ENCODE measurements around the gene DPP8.
A peak's percentile ranks its signal among the peaks of the same experiment; 100 is the strongest.

DPP8 gene

DNA sequence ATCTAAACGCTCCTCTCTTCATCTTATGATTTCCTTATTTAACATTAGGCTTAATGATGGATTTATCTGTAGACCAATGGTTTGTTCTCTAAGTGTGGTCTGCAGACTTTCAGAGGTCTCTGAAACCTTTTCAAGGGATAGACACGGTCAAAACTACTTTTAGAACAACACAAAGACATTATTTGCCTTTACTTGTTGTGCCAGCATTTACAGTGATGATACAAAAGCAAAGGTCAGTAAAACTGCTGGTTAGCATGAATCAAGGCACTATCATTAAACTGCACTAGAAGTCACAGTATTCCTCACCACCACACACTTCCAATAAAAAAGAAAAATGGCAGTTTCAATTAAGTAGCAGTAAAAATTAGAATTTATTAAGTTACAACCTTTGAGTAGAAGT is 70.3 kb downstream of the DPP8 start:
- Histone ChIP-seq H3K9me3 (ENCODE audit: control insufficient read depth in 2 of 2, low read length in 2 of 2) (no peaks in the 10 kb centered on the region), H3K27ac (ENCODE audit: low read depth in 2 of 2, low read length in 2 of 2) (no peak overlapping the region), H3K4me3 (ENCODE audit: low read length in 2 of 2) (no peak overlapping the region), H3K9ac (ENCODE audit: low read depth in 1 of 2, low read length in 2 of 2) (no peak overlapping the region), H3K4me1 (ENCODE audit: control insufficient read depth in 2 of 2, insufficient read depth in 2 of 2, low read length in 2 of 2) (no peaks in the 10 kb centered on the region), H3K36me3 (ENCODE audit: control insufficient read depth in 2 of 2, insufficient read depth in 2 of 2, low read length in 2 of 2) (peaks cover 42 to 53% of the 10 kb centered on the region in 2 donors), H3K27me3 (ENCODE audit: control insufficient read depth in 2 of 2, insufficient read depth in 2 of 2, low read length in 2 of 2) (no peaks in the 10 kb centered on the region)

- Histone ChIP-seq H3K27me3 (ENCODE audit: control insufficient read depth in 2 of 2, insufficient read depth in 2 of 2, low read length in 2 of 2) (no peaks in the 10 kb centered on the region), H3K4me3 (ENCODE audit: low read length in 2 of 2) (no peak overlapping the region), H3K27ac (ENCODE audit: low read depth in 2 of 2, low read length in 2 of 2) (no peak overlapping the region), H3K9me3 (ENCODE audit: control insufficient read depth in 2 of 2, low read length in 2 of 2) (no peaks in the 10 kb centered on the region), H3K4me1 (ENCODE audit: control insufficient read depth in 2 of 2, insufficient read depth in 2 of 2, low read length in 2 of 2) (no peaks in the 10 kb centered on the region), H3K9ac (ENCODE audit: low read depth in 1 of 2, low read length in 2 of 2) (no peak overlapping the region), H3K36me3 (ENCODE audit: control insufficient read depth in 2 of 2, insufficient read depth in 2 of 2, low read length in 2 of 2) (no peaks in the 10 kb centered on the region)
These were observed 83.3 kb downstream of the DPP8 start for GRCh38 chr15:65434201-65434600.

GRCh38 chr15:65431731-65432130 is 85.8 kb downstream of the DPP8 start:
- Histone ChIP-seq H3K4me1 (ENCODE audit: control insufficient read depth in 2 of 2, insufficient read depth in 2 of 2, low read length in 2 of 2) (no peaks in the 10 kb centered on the region), H3K4me3 (ENCODE audit: low read length in 2 of 2) (no peak overlapping the region), H3K9ac (ENCODE audit: low read depth in 1 of 2, low read length in 2 of 2) (no peak overlapping the region), H3K27ac (ENCODE audit: low read depth in 2 of 2, low read length in 2 of 2) (no peak overlapping the region), H3K9me3 (ENCODE audit: control insufficient read depth in 2 of 2, low read length in 2 of 2) (no peaks in the 10 kb centered on the region), H3K27me3 (ENCODE audit: control insufficient read depth in 2 of 2, insufficient read depth in 2 of 2, low read length in 2 of 2) (no peaks in the 10 kb centered on the region), H3K36me3 (ENCODE audit: control insufficient read depth in 2 of 2, insufficient read depth in 2 of 2, low read length in 2 of 2) (no peaks in the 10 kb centered on the region)

DNA sequence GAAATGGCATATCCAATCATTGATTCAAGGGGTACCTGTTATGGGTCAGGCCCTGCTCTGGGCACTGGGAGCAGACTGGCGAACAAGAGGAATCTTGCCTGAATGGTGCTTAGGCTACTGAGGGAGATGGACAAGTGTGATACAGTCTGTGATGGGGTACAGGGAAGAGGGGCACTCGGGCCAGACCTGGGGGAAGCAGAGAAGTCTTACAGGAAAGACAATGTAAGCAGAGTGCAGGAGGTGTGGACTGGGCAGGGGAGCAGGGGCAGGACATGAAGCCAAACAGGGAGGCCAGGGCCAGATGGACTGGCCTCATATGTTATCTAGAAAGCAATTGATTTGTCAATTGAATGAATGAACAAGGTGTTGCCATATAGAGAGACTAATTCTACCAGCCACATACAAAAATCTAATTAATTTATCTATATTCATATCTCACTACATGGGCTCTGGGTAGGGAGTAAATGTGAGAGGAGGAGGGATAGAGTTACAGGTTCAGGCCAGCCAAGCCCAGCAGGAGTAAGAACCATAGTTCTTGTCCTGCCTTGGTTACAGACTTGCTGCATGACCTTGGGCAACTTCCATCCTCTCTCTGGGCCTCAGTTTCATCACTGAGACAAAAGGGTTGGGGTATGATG is 91.2 kb downstream of the DPP8 start:
- H3K36me3 ChIP-seq (ENCODE audit: control insufficient read depth in 2 of 2, insufficient read depth in 2 of 2, low read length in 2 of 2) = no peaks in the 10 kb centered on the region
- peaks cover 11 to 13% of the 10 kb centered on the region in 2 donors for H3K27me3 ChIP-seq (ENCODE audit: control insufficient read depth in 2 of 2, insufficient read depth in 2 of 2, low read length in 2 of 2)
- peaks cover 6 to 8% of the 10 kb centered on the region in 2 donors for H3K4me1 ChIP-seq (ENCODE audit: control insufficient read depth in 2 of 2, insufficient read depth in 2 of 2, low read length in 2 of 2)
- no peak overlapping the region for H3K4me3 ChIP-seq (ENCODE audit: low read length in 2 of 2)
- no peak overlapping the region for H3K9ac ChIP-seq (ENCODE audit: low read depth in 1 of 2, low read length in 2 of 2)
- no peak overlapping the region for H3K27ac ChIP-seq (ENCODE audit: low read depth in 2 of 2, low read length in 2 of 2)
- H3K9me3 ChIP-seq (ENCODE audit: control insufficient read depth in 2 of 2, low read length in 2 of 2) = no peaks in the 10 kb centered on the region

DNA sequence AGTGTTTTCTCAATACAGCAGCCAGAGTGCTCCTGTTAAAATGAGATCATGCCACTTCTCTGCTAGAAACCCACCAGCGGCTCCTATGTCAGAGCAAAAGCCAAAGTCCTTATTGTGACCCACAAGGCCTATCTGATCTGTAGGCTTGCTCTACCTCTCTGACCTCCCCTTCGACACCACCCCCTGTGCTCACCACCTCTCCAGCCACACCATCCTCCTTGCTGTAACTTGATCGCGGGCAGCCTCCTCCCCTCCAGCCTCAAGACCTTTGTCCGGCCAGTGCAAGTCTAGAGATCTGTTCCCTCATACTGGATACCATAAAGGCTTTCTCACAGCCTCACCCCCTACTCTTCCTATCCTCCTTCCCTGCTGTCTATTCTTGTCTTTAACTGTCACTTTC is 92.8 kb downstream of the DPP8 start:
- H3K9me3 ChIP-seq (ENCODE audit: control insufficient read depth in 2 of 2, low read length in 2 of 2) = no peaks in the 10 kb centered on the region
- peaks cover 21 to 25% of the 10 kb centered on the region in 2 donors for H3K27me3 ChIP-seq (ENCODE audit: control insufficient read depth in 2 of 2, insufficient read depth in 2 of 2, low read length in 2 of 2)
- H3K36me3 ChIP-seq (ENCODE audit: control insufficient read depth in 2 of 2, insufficient read depth in 2 of 2, low read length in 2 of 2) = no peaks in the 10 kb centered on the region
- no peak overlapping the region for H3K27ac ChIP-seq (ENCODE audit: low read depth in 2 of 2, low read length in 2 of 2)
- peaks cover 14 to 16% of the 10 kb centered on the region in 2 donors for H3K4me1 ChIP-seq (ENCODE audit: control insufficient read depth in 2 of 2, insufficient read depth in 2 of 2, low read length in 2 of 2)
- no peak overlapping the region for H3K4me3 ChIP-seq (ENCODE audit: low read length in 2 of 2)
- no peak overlapping the region for H3K9ac ChIP-seq (ENCODE audit: low read depth in 1 of 2, low read length in 2 of 2)

DNA sequence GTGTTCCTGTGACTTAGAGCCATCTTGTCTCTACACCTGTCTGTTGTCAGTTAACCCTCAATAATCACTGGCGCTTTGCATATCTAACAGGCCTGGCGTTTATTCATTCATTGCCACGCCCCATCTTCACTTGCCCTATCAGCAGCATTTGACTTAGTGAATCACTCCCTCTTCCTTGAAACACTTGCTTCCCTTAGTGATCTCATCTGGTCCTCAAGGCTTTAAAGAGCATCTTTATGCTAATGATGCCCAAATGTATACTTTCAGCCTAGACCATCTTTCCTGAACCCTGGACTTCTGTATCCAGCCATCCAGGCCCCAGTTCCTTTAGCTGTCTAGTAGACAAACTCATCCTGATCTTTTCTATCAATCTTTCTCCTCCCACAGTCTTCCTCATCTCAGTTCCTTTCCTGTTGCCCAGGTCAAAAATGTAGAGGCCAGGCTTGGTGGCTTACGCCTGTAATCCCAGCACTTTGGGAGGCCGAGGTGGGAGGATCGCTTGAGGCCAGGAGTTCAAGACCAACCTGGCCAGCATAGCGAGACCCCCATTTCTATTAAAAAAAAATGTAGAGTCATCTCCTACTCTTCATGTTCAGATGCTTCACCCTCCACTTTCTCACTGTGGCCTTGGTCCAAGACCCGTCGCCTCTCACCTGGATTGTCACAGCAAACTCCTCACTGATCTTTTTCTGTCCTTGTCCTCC is 93.4 kb downstream of the DPP8 start:
- H3K4me1 ChIP-seq (ENCODE audit: control insufficient read depth in 2 of 2, insufficient read depth in 2 of 2, low read length in 2 of 2) = peaks cover 14 to 16% of the 10 kb centered on the region in 2 donors
- H3K27ac ChIP-seq (ENCODE audit: low read depth in 2 of 2, low read length in 2 of 2) = no peak overlapping the region
- H3K4me3 ChIP-seq (ENCODE audit: low read length in 2 of 2) = no peak overlapping the region
- H3K9me3 ChIP-seq (ENCODE audit: control insufficient read depth in 2 of 2, low read length in 2 of 2) = no peaks in the 10 kb centered on the region
- no peaks in the 10 kb centered on the region for H3K36me3 ChIP-seq (ENCODE audit: control insufficient read depth in 2 of 2, insufficient read depth in 2 of 2, low read length in 2 of 2)
- H3K27me3 ChIP-seq (ENCODE audit: control insufficient read depth in 2 of 2, insufficient read depth in 2 of 2, low read length in 2 of 2) = peaks cover 21 to 25% of the 10 kb centered on the region in 2 donors
- H3K9ac ChIP-seq (ENCODE audit: low read depth in 1 of 2, low read length in 2 of 2) = no peak overlapping the region

GRCh38 chr15:65423150-65423975 is 94.1 kb downstream of the DPP8 start:
- Histone ChIP-seq H3K4me1 (ENCODE audit: control insufficient read depth in 2 of 2, insufficient read depth in 2 of 2, low read length in 2 of 2) (peaks cover 14 to 16% of the 10 kb centered on the region in 2 donors), H3K27me3 (ENCODE audit: control insufficient read depth in 2 of 2, insufficient read depth in 2 of 2, low read length in 2 of 2) (peaks cover 21 to 27% of the 10 kb centered on the region in 2 donors), H3K9ac (ENCODE audit: low read depth in 1 of 2, low read length in 2 of 2) (no peak overlapping the region), H3K36me3 (ENCODE audit: control insufficient read depth in 2 of 2, insufficient read depth in 2 of 2, low read length in 2 of 2) (no peaks in the 10 kb centered on the region), H3K9me3 (ENCODE audit: control insufficient read depth in 2 of 2, low read length in 2 of 2) (no peaks in the 10 kb centered on the region), H3K27ac (ENCODE audit: low read depth in 2 of 2, low read length in 2 of 2) (no peak overlapping the region), H3K4me3 (ENCODE audit: low read length in 2 of 2) (peak overlapping the region in 1 of 2 donors; percentile 10)

DNA sequence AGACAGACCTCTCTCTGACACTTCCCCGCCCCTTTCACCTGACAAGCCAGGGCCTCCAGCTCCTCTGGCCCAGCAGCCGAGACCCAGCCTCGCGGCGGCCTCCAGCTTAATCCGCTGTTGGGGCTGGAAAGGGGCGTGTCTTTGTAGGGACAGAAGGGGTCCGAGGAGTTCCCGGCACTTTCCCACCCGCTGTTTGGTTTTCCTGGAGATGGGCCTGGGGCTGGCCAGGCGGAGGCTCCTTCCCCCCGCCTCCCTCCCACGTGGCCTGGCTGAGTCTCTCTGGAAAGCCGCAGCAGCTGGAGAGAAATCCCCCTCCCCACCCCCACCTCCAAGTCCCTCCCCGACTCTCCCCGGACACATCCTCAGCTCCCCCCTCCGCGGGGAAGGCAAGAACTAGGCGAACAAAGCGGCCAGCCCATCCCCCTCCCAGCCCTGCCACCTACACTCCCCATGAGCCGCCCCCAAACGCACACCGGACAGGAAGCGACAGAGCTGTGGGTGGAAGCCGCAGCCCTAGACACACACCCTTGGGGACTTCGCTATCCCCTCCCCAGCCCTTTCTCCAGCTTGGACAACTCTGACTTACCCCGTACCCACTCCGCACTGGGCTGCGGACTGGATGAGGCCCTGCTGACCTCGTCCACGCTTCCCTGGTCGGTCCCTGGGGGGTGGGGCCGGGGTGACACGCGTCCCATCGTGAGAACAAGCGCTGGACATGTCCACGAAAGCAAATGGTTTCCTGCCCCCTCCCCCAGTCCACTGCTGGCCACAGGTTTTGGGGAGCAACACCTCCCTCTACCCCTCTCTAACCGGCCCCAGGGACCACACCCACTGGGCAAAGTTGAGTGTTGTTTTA is 95.9 kb downstream of the DPP8 start:
- H3K9ac ChIP-seq (ENCODE audit: low read depth in 1 of 2, low read length in 2 of 2) = peak overlapping the region; percentile 8 to 33
- peak overlapping the region; percentile 58 to 61 for H3K4me3 ChIP-seq (ENCODE audit: low read length in 2 of 2)
- H3K4me1 ChIP-seq (ENCODE audit: control insufficient read depth in 2 of 2, insufficient read depth in 2 of 2, low read length in 2 of 2) = peaks cover 14 to 16% of the 10 kb centered on the region in 2 donors
- no peaks in the 10 kb centered on the region for H3K9me3 ChIP-seq (ENCODE audit: control insufficient read depth in 2 of 2, low read length in 2 of 2)
- H3K27me3 ChIP-seq (ENCODE audit: control insufficient read depth in 2 of 2, insufficient read depth in 2 of 2, low read length in 2 of 2) = peaks cover 21 to 28% of the 10 kb centered on the region in 2 donors
- H3K27ac ChIP-seq (ENCODE audit: low read depth in 2 of 2, low read length in 2 of 2) = peak overlapping the region in 1 of 2 donors; percentile 70
- H3K36me3 ChIP-seq (ENCODE audit: control insufficient read depth in 2 of 2, insufficient read depth in 2 of 2, low read length in 2 of 2) = no peaks in the 10 kb centered on the region

- Histone ChIP-seq H3K9me3 (ENCODE audit: control insufficient read depth in 2 of 2, low read length in 2 of 2) (no peaks in the 10 kb centered on the region), H3K27me3 (ENCODE audit: control insufficient read depth in 2 of 2, insufficient read depth in 2 of 2, low read length in 2 of 2) (peaks cover 21 to 28% of the 10 kb centered on the region in 2 donors), H3K4me1 (ENCODE audit: control insufficient read depth in 2 of 2, insufficient read depth in 2 of 2, low read length in 2 of 2) (peaks cover 14 to 16% of the 10 kb centered on the region in 2 donors), H3K36me3 (ENCODE audit: control insufficient read depth in 2 of 2, insufficient read depth in 2 of 2, low read length in 2 of 2) (no peaks in the 10 kb centered on the region), H3K9ac (ENCODE audit: low read depth in 1 of 2, low read length in 2 of 2) (no peak overlapping the region), H3K27ac (ENCODE audit: low read depth in 2 of 2, low read length in 2 of 2) (peak overlapping the region in 1 of 2 donors; percentile 21), H3K4me3 (ENCODE audit: low read length in 2 of 2) (peak overlapping the region; percentile 31 to 37)
These were observed 96.5 kb downstream of the DPP8 start for GRCh38 chr15:65420975-65421359.
